Nephron progenitor cell (in vitro differentiated cells): ENCODE data around the gene CENPA.

Experiments
- DNase-seq: peaks from one replicate; pipeline ENCODE4 v3.0.0; 2021
- H3K27ac Mint-ChIP-seq: 2 replicates; pipeline ENCODE4 v1.8.0; 2021; ENCODE audit warnings: mild to moderate bottlenecking, moderate library complexity, mixed read lengths
- H3K27me3 Mint-ChIP-seq: 2 replicates; pipeline ENCODE4 v1.8.0; 2021; ENCODE audit warnings: mild to moderate bottlenecking, low read depth, mixed read lengths; ENCODE audit not compliant: poor library complexity
- H3K36me3 Mint-ChIP-seq: 2 replicates; pipeline ENCODE4 v1.8.0; 2021; ENCODE audit warnings: low read depth, mixed read lengths
- H3K4me1 Mint-ChIP-seq: 2 replicates; pipeline ENCODE4 v1.8.0; 2021; ENCODE audit warnings: mixed read lengths
- H3K4me3 Mint-ChIP-seq: 2 replicates; pipeline ENCODE4 v1.8.0; 2021; ENCODE audit warnings: mild to moderate bottlenecking, moderate library complexity, mixed read lengths
- H3K9me3 Mint-ChIP-seq: 2 replicates; pipeline ENCODE4 v1.8.0; 2021; ENCODE audit warnings: mild to moderate bottlenecking, moderate library complexity, mixed read lengths
- CTCF ChIP-seq: fragments of 200-600 bp; sonication (generic); IDR thresholded peaks from 2 replicates; pipeline ENCODE4 v1.5.0; 2021; ENCODE audit warnings: antibody characterized with exemption

CENPA gene

GRCh38 chr2:26785431-26786206 lies at the start of gene CENPA:
Gene CENPA, plus strand, starts transcription at chr2:26786056. Its CDS starts 141 bp downstream, at chr2:26786197.
- peaks cover 42% of the 10 kb centered on the region for H3K9me3 Mint-ChIP-seq
- H3K36me3 Mint-ChIP-seq: peaks cover 44% of the 10 kb centered on the region
- H3K27me3 Mint-ChIP-seq: no peaks in the 10 kb centered on the region
- DNase-seq: peak; percentile 95
- H3K4me1 Mint-ChIP-seq: peaks cover 31% of the 10 kb centered on the region
- peak within 1 kb of the TSS; percentile 57 for H3K27ac Mint-ChIP-seq
- no peak for TF ChIP-seq CTCF
- H3K4me3 Mint-ChIP-seq: peak within 1 kb of the TSS; percentile 90

- H3K27ac Mint-ChIP-seq: no peak overlapping the region
Measured at GRCh38 chr2:26737221-26737620, 48.6 kb upstream of the CENPA start.

GRCh38 chr2:26738481-26738880 lies 47.4 kb upstream of the CENPA start:
- no peak for TF ChIP-seq CTCF
- H3K4me1 Mint-ChIP-seq: peaks cover 33% of the 10 kb centered on the region
- no peak overlapping the region for H3K4me3 Mint-ChIP-seq
- no peak overlapping the region for H3K27ac Mint-ChIP-seq
- no peaks in the 10 kb centered on the region for H3K36me3 Mint-ChIP-seq
- DNase-seq: no peak
- H3K27me3 Mint-ChIP-seq: peaks cover 4% of the 10 kb centered on the region
- H3K9me3 Mint-ChIP-seq: no peaks in the 10 kb centered on the region

More at GRCh38 chr2:26737221-26737620, 48.6 kb upstream of the CENPA start:
- Mint-ChIP-seq H3K4me1 (peaks cover 38% of the 10 kb centered on the region), H3K36me3 (no peaks in the 10 kb centered on the region), H3K4me3 (no peak overlapping the region), H3K9me3 (no peaks in the 10 kb centered on the region), H3K27me3 (peaks cover 8% of the 10 kb centered on the region)
- TF ChIP-seq CTCF: no peak
- DNase-seq: no peak

- H3K4me1 Mint-ChIP-seq: peaks cover 39% of the 10 kb centered on the region
- DNase-seq: no peak
- no peak overlapping the region for H3K4me3 Mint-ChIP-seq
- no peaks in the 10 kb centered on the region for H3K36me3 Mint-ChIP-seq
- peaks cover 4% of the 10 kb centered on the region for H3K27me3 Mint-ChIP-seq
- no peaks in the 10 kb centered on the region for H3K9me3 Mint-ChIP-seq
- TF ChIP-seq CTCF: no peak
- H3K27ac Mint-ChIP-seq: no peak overlapping the region
Measured at GRCh38 chr2:26739514-26739913, 46.3 kb upstream of the CENPA start.

GRCh38 chr2:26740346-26740745 lies 45.5 kb upstream of the CENPA start:
- H3K36me3 Mint-ChIP-seq: no peaks in the 10 kb centered on the region
- no peak for DNase-seq
- H3K27me3 Mint-ChIP-seq: peaks cover 4% of the 10 kb centered on the region
- no peak for TF ChIP-seq CTCF
- no peaks in the 10 kb centered on the region for H3K9me3 Mint-ChIP-seq
- peaks cover 34% of the 10 kb centered on the region for H3K4me1 Mint-ChIP-seq
- H3K27ac Mint-ChIP-seq: no peak overlapping the region
- no peak overlapping the region for H3K4me3 Mint-ChIP-seq

GRCh38 chr2:26740890-26741302 lies 45.0 kb upstream of the CENPA start:
- Mint-ChIP-seq H3K4me3 (no peak overlapping the region), H3K27me3 (peaks cover 4% of the 10 kb centered on the region), H3K27ac (no peak overlapping the region), H3K36me3 (no peaks in the 10 kb centered on the region), H3K9me3 (no peaks in the 10 kb centered on the region), H3K4me1 (peaks cover 30% of the 10 kb centered on the region)
- no peak for TF ChIP-seq CTCF
- DNase-seq: no peak
